Fibroblast of lung (primary cell): ENCODE measurements around the gene CYBA.

Source experiments
- EZH2 ChIP-seq: IDR thresholded peaks from 2 replicates; pipeline ENCODE4 v1.5.1; 2012; ENCODE audit warnings: low read length, control low read depth, mild to moderate bottlenecking; ENCODE audit errors: missing control alignments
- TF ChIP-seq, protein P1 (sequence below), 2 donors: IDR thresholded peaks in 1 of 2; conservative IDR thresholded peaks in 1 of 2; 1 replicate in 1 of 2; 2 replicates in 1 of 2; pipeline ENCODE4 v1.5.1; 2011 to 2012; ENCODE audit warnings: low read length in 2 of 2, control low read depth in 1 of 2, inconsistent platforms in 1 of 2, low read depth in 1 of 2, mild to moderate bottlenecking in 1 of 2

DNA sequence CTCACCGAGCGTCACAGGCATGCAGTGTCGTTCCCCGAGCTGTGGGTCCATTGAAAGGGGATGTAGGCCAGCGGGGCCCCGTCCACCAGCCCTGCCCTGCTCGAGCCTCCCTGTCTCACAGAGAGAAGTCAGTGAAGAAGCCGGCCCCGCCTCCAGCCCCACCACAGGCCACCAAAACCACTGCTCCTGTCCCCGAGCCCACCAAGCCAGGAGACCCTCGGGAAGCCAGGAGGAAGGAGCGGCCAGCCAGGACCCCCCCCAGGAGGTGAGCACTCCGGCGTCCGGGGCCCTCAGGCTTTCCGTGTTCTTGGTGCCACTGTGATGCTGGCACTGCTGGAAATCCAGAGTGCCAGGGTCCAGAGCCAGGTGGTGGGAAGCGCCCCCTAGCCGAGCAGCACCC, 26.4 kb downstream of the CYBA start:
- TF ChIP-seq, protein P1, sequence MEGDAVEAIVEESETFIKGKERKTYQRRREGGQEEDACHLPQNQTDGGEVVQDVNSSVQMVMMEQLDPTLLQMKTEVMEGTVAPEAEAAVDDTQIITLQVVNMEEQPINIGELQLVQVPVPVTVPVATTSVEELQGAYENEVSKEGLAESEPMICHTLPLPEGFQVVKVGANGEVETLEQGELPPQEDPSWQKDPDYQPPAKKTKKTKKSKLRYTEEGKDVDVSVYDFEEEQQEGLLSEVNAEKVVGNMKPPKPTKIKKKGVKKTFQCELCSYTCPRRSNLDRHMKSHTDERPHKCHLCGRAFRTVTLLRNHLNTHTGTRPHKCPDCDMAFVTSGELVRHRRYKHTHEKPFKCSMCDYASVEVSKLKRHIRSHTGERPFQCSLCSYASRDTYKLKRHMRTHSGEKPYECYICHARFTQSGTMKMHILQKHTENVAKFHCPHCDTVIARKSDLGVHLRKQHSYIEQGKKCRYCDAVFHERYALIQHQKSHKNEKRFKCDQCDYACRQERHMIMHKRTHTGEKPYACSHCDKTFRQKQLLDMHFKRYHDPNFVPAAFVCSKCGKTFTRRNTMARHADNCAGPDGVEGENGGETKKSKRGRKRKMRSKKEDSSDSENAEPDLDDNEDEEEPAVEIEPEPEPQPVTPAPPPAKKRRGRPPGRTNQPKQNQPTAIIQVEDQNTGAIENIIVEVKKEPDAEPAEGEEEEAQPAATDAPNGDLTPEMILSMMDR (conservative IDR thresholded peaks at IDR 0.05 in 1 of 2, IDR thresholded peaks at IDR 0.05 in 1 of 2; ENCODE audit: low read depth in 1 of 2, low read length in 2 of 2) = no peak
- TF ChIP-seq EZH2 = no peak
